Hematopoietic multipotent progenitor cell treated with erythropoietin and hydrocortisone succinate and interleukin-3 and kit ligand, for 6 days (in vitro differentiated cells): Measurements from ENCODE around the gene CFAP20.

Source experiments
- DNase-seq: peaks from one replicate; pipeline ENCODE4 v3.0.0-alpha.2; 2015

Gene CFAP20

DNA sequence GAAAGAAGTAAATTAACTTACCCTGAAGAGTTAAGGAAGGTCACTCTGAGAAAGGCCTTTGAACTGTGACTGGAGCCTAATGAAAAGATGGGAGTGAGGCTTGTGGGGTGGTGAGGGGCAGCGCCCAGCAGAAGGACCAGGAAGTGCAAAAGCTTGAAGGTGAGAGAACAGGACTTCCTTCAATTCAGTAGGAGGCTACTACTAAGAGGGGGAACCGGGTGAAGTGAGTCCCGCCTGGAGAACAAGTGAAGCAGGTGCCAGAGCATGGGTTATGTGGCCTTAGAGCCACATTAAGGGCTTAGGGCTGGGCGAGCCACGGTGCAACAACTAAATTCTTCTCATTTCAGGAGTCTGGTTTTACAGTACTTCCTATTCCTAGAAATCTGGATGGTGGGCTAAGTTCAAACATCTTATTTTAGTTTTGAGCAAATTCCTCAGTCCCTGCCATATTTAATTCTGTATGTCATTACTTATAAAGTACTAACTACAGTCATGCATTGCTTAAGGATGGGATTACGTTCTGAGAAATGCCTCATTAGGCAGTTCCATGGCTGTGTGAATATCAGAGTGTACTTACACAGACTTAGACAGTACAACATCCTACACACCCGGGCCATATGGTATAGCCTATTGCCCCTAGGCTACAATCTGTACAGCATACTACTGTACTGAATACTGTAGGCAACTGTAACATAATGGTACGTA lies 5.1 kb downstream of the CFAP20 start:
- no peak for DNase-seq

- DNase-seq = no peak
These were observed 8.0 kb downstream of the CFAP20 start for GRCh38 chr16:58121132-58121531.

DNA sequence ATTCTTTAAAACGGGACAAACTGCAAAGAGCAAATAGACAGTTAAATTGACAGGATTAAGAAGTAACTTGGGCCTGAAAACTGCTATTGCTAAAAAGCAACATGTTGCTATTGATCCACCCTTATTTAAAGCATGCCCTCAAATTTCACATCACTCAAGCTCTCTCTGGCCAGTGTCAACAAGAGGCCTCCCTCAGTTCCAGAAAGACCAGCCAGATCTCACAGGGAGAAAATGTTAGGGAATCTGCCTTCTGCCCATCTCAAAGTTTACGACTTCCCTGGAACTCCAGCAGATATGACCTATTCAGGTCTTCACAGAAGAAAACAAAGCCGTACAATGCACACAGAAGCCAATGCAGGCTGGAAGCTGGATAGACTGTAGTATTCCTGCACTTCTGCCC lies 8.9 kb downstream of the CFAP20 start:
- DNase-seq = no peak

DNA sequence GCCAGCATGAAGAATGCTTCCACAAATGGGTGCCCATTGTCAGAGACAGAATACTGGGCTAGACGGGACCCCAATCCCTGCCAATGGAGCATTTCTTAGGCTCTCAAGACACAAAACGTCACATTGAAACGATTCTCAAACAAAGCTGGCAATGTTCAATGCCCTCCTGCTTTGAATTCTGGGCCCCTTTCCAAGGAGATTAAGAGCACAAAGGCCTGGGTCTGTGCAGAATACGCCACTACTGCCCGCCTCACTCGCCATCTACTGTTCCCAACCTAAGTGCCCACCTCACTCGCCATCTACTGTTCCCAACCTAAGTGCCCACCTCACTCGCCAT lies 9.7 kb downstream of the CFAP20 start:
- no peak for DNase-seq

GRCh38 chr16:58118801-58119508 lies 10.2 kb downstream of the CFAP20 start:
- no peak for DNase-seq

DNA sequence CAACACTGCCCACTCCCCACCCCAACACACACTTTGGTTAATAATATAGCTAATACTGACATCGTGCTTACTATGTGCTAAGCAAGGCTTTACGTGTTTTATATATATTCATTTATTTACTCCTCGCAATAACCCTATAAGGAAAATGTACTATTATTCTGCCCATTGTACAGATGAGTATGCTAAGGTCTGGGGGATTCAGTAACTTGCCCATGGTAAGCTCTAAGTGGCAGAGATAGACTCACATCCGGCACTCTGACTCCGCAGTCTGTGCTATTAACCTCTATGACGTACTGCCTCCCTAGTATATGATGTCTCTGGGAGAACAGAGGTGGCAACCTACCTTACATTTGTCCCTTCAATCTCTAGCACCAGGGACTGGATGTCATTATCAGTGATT lies 12.7 kb downstream of the CFAP20 start:
- no peak for DNase-seq

- DNase-seq = no peak
These were observed 13.1 kb downstream of the CFAP20 start for GRCh38 chr16:58116081-58116480.

GRCh38 chr16:58114827-58115825 lies 14.1 kb downstream of the CFAP20 start:
- no peak for DNase-seq

- no peak for DNase-seq
These were observed 17.9 kb downstream of the CFAP20 start for GRCh38 chr16:58111302-58111627.

- DNase-seq = no peak
These were observed 18.4 kb downstream of the CFAP20 start for GRCh38 chr16:58110571-58111301.

GRCh38 chr16:58109881-58110280 lies 19.3 kb downstream of the CFAP20 start:
- DNase-seq = no peak

DNA sequence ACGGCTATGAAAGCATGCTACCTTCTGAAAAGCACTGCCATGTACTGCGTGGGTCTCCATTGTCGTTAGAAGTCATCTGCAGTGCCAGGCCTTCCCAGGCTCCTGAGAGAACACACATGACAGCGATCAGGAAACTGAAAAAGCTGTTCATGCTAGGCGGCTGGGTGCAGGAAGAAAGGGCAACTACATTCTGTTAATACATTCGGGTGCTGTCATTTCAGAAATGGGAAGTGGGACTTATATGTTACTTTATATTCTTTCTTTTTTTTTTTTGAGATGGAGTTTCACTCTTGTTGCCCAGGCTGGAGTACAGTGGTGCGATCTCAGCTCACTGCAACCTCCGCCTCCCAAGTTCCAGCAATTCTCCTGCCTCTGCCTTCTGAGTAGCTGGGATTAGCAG lies 19.9 kb downstream of the CFAP20 start:
- DNase-seq = no peak

DNA sequence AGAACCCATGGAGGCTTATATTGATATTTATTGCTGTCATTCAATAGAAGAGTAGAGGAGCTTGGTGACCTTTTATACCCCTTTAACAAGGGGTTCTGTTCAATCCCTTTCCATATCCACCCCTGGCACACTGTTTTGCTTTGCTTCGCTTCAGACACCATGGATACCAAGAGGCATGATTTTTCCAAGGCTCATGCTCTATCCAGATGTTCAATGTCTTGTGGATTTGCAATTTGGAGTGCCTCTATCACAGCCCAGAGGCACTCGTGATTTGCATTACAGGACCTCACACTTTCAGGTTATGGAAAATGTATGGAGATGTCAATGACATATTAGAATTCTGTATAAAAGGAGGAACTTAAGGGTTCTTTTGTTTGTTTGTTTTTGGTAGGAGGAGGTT lies 21.5 kb downstream of the CFAP20 start:
- DNase-seq = no peak

GRCh38 chr16:58107228-58107627 lies 22.0 kb downstream of the CFAP20 start:
- DNase-seq = no peak

- no peak for DNase-seq
These were observed 23.6 kb downstream of the CFAP20 start for GRCh38 chr16:58105631-58106030.

GRCh38 chr16:58102665-58103392 lies 26.4 kb downstream of the CFAP20 start:
- DNase-seq = no peak

DNA sequence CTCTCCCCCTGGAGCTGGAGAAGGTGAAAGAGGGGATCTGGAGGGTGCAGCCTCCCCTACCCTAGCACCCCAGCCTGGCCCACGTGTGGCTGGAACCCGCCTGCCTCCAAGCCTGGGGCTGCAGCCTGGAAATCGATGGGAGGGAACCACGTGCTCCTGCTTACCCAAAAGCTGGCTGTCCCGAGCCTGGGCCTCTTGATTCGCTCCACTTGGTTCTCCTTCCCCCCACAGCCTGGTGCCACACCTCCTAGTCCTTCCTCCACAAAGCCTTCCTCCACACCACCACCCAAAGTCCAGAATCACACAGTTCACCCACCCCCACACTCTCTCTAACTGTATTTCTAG lies 29.3 kb downstream of the CFAP20 start:
- no peak for DNase-seq

DNA sequence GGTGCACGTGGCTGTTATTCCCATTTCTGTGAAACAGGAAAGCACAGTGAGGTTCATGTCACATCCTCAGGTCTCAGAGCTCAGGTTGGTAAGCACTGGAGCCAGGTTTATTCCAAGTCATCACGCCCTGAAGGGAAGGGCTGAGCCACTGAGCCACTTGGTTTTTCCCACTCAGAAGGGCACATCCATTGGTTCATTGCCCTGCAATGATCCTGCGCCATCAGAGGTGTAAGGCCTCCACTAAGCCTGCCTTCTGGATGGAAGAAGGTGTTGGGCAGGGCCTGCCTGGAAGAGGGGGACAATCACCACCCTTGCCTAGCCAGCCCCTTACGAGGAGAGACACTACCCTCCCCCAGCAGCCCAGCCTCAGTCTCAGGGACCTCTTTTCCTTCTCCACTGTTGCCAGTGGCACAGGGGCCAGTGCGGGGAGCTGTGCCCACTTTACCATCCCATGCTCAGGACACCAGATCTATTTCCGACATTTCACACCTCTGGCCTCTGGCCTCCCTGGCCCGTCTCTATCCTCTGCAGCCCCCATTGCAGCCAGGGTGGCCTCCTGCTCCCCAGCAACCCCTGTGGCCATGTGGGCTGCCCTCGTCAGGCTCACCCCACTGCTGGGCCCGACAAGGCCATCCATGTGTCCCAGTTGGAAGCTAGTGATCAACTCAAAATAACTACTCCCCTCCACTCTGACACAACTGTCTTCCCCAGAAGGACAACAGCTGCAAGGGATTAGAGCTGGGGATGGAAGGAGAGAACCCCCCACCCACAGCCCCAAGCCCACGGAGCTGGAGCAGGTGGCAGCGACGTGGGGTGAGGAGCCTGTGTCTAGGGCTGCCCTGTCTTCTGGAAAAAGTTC lies 29.9 kb downstream of the CFAP20 start:
- DNase-seq = no peak

DNA sequence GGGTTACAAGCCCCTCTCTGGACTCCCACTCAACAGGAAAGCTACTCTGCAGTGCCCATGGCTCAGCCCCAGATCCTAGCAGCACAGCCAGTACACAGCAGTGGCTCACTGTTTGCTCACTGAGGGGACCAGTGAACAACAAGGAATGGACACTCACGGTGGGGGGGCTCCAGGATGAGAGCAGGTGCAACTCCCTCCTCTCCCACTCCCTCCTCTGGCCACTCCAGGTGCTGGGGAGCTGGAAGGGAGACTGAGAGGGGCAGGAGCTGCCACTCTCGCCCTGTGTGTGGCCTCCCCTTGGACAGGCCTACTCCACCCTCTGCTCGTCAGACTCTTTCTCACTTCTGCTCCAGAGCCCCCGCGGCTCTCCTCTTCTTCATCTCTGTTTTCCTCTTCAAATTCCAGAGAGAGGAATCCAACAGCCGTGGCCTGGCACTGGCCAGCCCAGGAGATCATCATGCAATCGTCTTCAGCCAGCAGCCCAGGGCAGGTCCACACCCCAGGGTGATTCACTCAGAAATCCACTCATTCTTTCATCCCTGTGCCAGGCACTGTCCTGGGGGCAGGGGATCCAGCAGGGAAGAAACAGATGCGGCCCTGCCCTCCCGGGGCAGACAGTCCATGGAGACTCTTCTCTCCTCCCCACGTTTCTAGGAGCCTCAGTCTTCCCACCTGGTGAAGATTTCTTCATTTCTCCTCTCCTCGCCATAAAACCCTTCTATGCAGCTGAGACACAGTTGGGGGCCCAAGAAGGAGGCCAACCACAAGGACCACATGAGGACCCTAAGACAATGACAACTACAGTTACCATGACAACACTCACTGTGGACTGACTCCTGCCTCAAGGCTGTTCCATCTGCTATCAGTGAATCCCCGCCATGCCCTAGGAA lies 30.7 kb downstream of the CFAP20 start:
- no peak for DNase-seq

DNA sequence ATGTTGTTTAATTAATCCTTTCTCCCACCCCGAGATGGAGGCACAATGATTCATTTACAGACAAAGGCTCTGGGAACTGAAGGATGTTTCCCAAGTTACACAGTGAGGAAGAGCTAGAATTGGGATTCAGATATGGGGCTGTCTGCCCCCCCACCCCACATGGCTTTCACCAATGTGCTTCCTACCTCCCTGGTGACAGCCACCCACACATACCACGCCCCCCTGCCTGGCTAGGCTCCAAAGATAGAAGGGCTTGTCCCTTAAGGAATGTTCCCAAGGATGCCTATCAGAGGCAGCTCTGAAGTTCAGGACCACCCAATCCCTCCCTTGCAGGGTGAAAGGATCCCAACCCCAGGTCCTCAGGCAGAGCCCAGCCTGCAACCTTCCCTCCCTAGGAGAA lies 32.9 kb downstream of the CFAP20 start:
- no peak for DNase-seq
